PFSK-1 (cell line): ENCODE data around the gene SH2D4B.

Experiments used
- POLR2AphosphoS5 ChIP-seq: IDR thresholded peaks from 2 replicates; pipeline ENCODE4 v1.6.1; 2012; ENCODE audit warnings: low read depth, mild to moderate bottlenecking, control low read depth, low read length, moderate library complexity
- REST ChIP-seq, 2 experiments: IDR thresholded peaks; 2 replicates each; pipeline versions ENCODE4 v1.6.1 to v1.8.0; 2011 to 2012; ENCODE audit warnings: low read depth in 2 of 2, low read length in 2 of 2, control low read depth in 1 of 2, inconsistent platforms in 1 of 2, mild to moderate bottlenecking in 1 of 2, moderate library complexity in 1 of 2; ENCODE audit not compliant: insufficient read depth in 1 of 2
- TAF1 ChIP-seq: IDR thresholded peaks from 2 replicates; pipeline ENCODE4 v1.6.1; 2012; ENCODE audit warnings: low read length, control low read depth, borderline replicate concordance; ENCODE audit not compliant: insufficient read depth

GRCh38 chr10:80608706-80609105 lies 71.0 kb downstream of the SH2D4B start:
- TF ChIP-seq TAF1: no peak
- no peak for TF ChIP-seq POLR2AphosphoS5
- TF ChIP-seq REST (IDR thresholded peaks at IDR 0.05; ENCODE audit: insufficient read depth in 1 of 2, low read depth in 2 of 2, low read length in 2 of 2): no peak
